ENCODE results near the gene PFKFB3.
"Not testable (repeated sequence)": the region's sequence is repeated elsewhere in the genome, so short reads cannot be mapped to it uniquely, and the experiment has no call there.

PFKFB3 gene

GRCh38 chr10:6180480-6181110 is 22.1 kb upstream of the PFKFB3 start:
- Histone ChIP-seq H3K27ac (ENCODE audit: low read length) (no peak overlapping the region), H3K4me3 (ENCODE audit: low read depth in 1 of 2, low read length in 2 of 2) (no peak overlapping the region), H3K27me3 (ENCODE audit: low read depth, low read length) (no peaks in the 10 kb centered on the region), H3K4me1 (ENCODE audit: control insufficient read depth in 1 of 2, insufficient read depth in 2 of 2, low read length in 2 of 2) (peaks cover 0 to 35% of the 10 kb centered on the region in 2 donors), H3K9me3 (ENCODE audit: control insufficient read depth in 1 of 2, low read length in 2 of 2) (no peaks in the 10 kb centered on the region), H3K36me3 (ENCODE audit: control insufficient read depth in 1 of 2, insufficient read depth in 2 of 2, low read length in 2 of 2) (no peaks in the 10 kb centered on the region)

DNA sequence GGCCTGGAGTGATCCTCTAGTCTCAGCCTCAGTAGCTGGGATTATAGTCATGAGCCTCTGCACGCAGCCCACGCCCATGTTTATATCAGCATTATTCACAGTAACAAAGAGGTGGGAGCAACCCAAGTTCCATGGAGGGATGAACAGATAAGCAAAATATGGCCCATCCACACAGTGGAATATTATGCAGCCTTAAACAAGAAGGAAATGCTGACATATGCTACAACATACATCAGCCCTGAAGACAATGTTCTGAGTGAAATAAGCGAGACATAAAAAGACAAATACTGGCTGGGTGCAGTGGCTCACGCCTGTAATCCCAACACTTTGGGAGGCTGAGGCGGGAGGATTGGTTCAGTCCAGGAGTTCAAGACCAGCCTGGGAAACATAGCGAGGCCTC is 21.5 kb upstream of the PFKFB3 start:
- H3K9me3 ChIP-seq (ENCODE audit: control insufficient read depth in 1 of 2, low read length in 2 of 2), result no peaks in the 10 kb centered on the region
- no peak overlapping the region for H3K4me3 ChIP-seq (ENCODE audit: low read depth in 1 of 2, low read length in 2 of 2)
- H3K36me3 ChIP-seq (ENCODE audit: control insufficient read depth in 1 of 2, insufficient read depth in 2 of 2, low read length in 2 of 2), result no peaks in the 10 kb centered on the region
- H3K27ac ChIP-seq (ENCODE audit: low read length), result no peak overlapping the region
- no peaks in the 10 kb centered on the region for H3K27me3 ChIP-seq (ENCODE audit: low read depth, low read length)
- H3K4me1 ChIP-seq (ENCODE audit: control insufficient read depth in 1 of 2, insufficient read depth in 2 of 2, low read length in 2 of 2), result peaks cover 0 to 29% of the 10 kb centered on the region in 2 donors

DNA sequence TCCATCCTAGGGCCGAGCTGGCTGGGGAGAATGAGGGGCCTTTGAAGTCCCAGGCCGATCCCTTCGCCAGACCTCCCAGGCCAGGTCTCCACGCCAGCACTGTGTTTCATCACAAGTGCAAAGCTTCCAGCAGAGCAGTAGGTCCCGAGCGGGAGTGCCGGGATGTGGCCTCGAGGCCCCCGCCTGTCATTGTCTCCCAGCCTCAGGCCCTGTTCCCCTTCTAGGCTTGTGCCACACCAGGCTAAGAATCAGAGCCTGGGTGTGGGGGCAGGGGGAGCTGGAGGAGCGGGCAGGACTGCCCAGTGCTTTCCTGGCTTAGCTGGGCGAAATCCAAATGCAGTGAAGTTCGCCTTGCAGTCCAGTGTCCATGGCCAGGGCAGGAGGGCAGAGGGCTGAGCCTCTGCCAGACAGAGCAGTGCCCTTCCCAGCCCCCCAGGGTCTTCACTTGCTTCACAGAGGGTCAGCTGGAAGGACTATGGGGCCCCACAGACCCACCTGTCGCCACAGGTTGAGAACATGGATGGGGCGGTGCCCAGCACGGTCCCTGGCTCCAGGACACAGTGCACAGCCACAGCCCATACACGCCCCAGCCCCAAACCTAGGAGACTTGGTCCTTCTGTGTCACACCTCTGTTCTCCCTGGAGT is 20.2 kb upstream of the PFKFB3 start:
- Histone ChIP-seq H3K4me1 (ENCODE audit: control insufficient read depth in 1 of 2, insufficient read depth in 2 of 2, low read length in 2 of 2) (peaks cover 0 to 20% of the 10 kb centered on the region in 2 donors), H3K27me3 (ENCODE audit: low read depth, low read length) (no peaks in the 10 kb centered on the region), H3K4me3 (ENCODE audit: low read depth in 1 of 2, low read length in 2 of 2) (no peak overlapping the region), H3K9me3 (ENCODE audit: control insufficient read depth in 1 of 2, low read length in 2 of 2) (no peaks in the 10 kb centered on the region), H3K36me3 (ENCODE audit: control insufficient read depth in 1 of 2, insufficient read depth in 2 of 2, low read length in 2 of 2) (no peaks in the 10 kb centered on the region), H3K27ac (ENCODE audit: low read length) (no peak overlapping the region)

- H3K4me3 ChIP-seq (ENCODE audit: low read depth in 1 of 2, low read length in 2 of 2), result no peak overlapping the region
- no peak overlapping the region for H3K27ac ChIP-seq (ENCODE audit: low read length)
- H3K36me3 ChIP-seq (ENCODE audit: control insufficient read depth in 1 of 2, insufficient read depth in 2 of 2, low read length in 2 of 2), result no peaks in the 10 kb centered on the region
- peaks cover 0 to 6% of the 10 kb centered on the region in 2 donors for H3K4me1 ChIP-seq (ENCODE audit: control insufficient read depth in 1 of 2, insufficient read depth in 2 of 2, low read length in 2 of 2)
- no peaks in the 10 kb centered on the region for H3K9me3 ChIP-seq (ENCODE audit: control insufficient read depth in 1 of 2, low read length in 2 of 2)
- H3K27me3 ChIP-seq (ENCODE audit: low read depth, low read length), result no peaks in the 10 kb centered on the region
Measured at GRCh38 chr10:6185039-6185716, 17.6 kb upstream of the PFKFB3 start.

GRCh38 chr10:6186894-6187256 is 15.9 kb upstream of the PFKFB3 start:
- H3K4me1 ChIP-seq (ENCODE audit: control insufficient read depth in 1 of 2, insufficient read depth in 2 of 2, low read length in 2 of 2), result peaks cover 0 to 14% of the 10 kb centered on the region in 2 donors
- no peaks in the 10 kb centered on the region for H3K9me3 ChIP-seq (ENCODE audit: control insufficient read depth in 1 of 2, low read length in 2 of 2)
- H3K27ac ChIP-seq (ENCODE audit: low read length), result no peak overlapping the region
- H3K4me3 ChIP-seq (ENCODE audit: low read depth in 1 of 2, low read length in 2 of 2), result no peak overlapping the region
- H3K27me3 ChIP-seq (ENCODE audit: low read depth, low read length), result no peaks in the 10 kb centered on the region
- H3K36me3 ChIP-seq (ENCODE audit: control insufficient read depth in 1 of 2, insufficient read depth in 2 of 2, low read length in 2 of 2), result no peaks in the 10 kb centered on the region

DNA sequence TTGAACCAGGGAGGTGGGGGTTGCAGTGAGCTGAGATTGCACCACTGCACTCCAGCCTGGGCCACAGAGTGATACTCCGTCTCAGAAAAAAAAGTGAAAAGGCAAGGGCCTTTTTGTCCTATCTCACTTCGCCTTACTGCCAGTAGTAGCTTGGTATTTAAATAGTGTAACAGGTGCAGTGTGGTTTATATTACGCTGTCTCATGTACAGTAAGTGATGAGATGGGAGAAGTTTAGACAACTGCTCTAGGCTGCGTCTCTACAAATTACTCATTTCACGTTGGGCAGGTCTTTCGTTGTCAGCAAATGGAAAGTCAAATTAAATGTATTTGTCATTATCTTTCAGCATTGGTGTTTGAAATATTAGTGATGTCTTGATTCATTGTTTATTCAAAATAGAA is 15.5 kb upstream of the PFKFB3 start:
- peaks cover 0 to 11% of the 10 kb centered on the region in 2 donors for H3K4me1 ChIP-seq (ENCODE audit: control insufficient read depth in 1 of 2, insufficient read depth in 2 of 2, low read length in 2 of 2)
- no peaks in the 10 kb centered on the region for H3K9me3 ChIP-seq (ENCODE audit: control insufficient read depth in 1 of 2, low read length in 2 of 2)
- H3K4me3 ChIP-seq (ENCODE audit: low read depth in 1 of 2, low read length in 2 of 2), result no peak overlapping the region
- no peak overlapping the region for H3K27ac ChIP-seq (ENCODE audit: low read length)
- no peaks in the 10 kb centered on the region for H3K36me3 ChIP-seq (ENCODE audit: control insufficient read depth in 1 of 2, insufficient read depth in 2 of 2, low read length in 2 of 2)
- H3K27me3 ChIP-seq (ENCODE audit: low read depth, low read length), result no peaks in the 10 kb centered on the region

DNA sequence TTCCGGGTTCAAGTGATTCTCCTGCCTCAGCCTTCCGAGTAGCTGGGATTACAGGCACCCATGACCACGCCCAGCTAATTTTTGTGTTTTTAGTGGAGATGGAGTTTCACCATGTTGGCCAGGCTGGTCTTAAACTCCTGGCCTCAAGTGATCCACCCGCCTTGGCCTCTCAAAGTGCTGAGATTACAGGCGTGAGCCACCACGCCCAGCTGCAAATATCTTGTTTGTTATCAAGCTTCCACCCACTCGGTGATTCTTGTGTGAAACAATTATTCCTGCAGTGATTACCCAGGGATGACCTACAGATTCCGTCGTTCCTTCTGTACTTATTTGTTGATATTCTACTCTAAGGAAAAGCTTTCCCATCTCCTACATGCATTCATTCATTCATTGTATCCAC is 12.7 kb upstream of the PFKFB3 start:
- not testable (repeated sequence) for H3K27me3 ChIP-seq (ENCODE audit: low read depth, low read length); H3K9me3 ChIP-seq (ENCODE audit: control insufficient read depth in 1 of 2, low read length in 2 of 2); H3K36me3 ChIP-seq (ENCODE audit: control insufficient read depth in 1 of 2, insufficient read depth in 2 of 2, low read length in 2 of 2); H3K27ac ChIP-seq (ENCODE audit: low read length); H3K4me3 ChIP-seq (ENCODE audit: low read depth in 1 of 2, low read length in 2 of 2)
- H3K4me1 ChIP-seq (ENCODE audit: control insufficient read depth in 1 of 2, insufficient read depth in 2 of 2, low read length in 2 of 2), result peaks cover 0 to 11% of the 10 kb centered on the region in 2 donors

DNA sequence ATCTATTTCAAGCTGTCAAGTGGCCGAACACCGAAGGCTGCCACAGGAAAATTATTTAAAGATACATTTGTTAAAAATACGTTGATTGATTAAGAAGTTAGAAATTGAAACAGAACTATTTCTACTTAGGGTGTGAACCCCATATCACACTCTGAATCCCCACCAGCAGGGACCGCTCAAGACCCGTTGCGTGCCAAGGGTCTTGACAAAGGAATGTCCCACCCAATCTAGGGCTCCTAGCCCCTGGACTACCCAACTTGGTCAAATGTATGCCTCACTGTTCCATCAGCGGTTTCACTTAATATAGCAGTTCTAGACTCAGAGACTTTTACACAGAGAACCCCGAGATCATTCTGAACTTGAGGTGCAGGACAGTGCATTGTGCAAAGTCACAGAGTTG is 11.6 kb upstream of the PFKFB3 start:
- no peaks in the 10 kb centered on the region for H3K27me3 ChIP-seq (ENCODE audit: low read depth, low read length)
- no peak overlapping the region for H3K4me3 ChIP-seq (ENCODE audit: low read depth in 1 of 2, low read length in 2 of 2)
- H3K27ac ChIP-seq (ENCODE audit: low read length), result no peak overlapping the region
- no peaks in the 10 kb centered on the region for H3K36me3 ChIP-seq (ENCODE audit: control insufficient read depth in 1 of 2, insufficient read depth in 2 of 2, low read length in 2 of 2)
- H3K4me1 ChIP-seq (ENCODE audit: control insufficient read depth in 1 of 2, insufficient read depth in 2 of 2, low read length in 2 of 2), result peaks cover 0 to 14% of the 10 kb centered on the region in 2 donors
- no peaks in the 10 kb centered on the region for H3K9me3 ChIP-seq (ENCODE audit: control insufficient read depth in 1 of 2, low read length in 2 of 2)

GRCh38 chr10:6191569-6191968 is 11.2 kb upstream of the PFKFB3 start:
- H3K4me1 ChIP-seq (ENCODE audit: control insufficient read depth in 1 of 2, insufficient read depth in 2 of 2, low read length in 2 of 2), result peaks cover 0 to 17% of the 10 kb centered on the region in 2 donors
- no peaks in the 10 kb centered on the region for H3K9me3 ChIP-seq (ENCODE audit: control insufficient read depth in 1 of 2, low read length in 2 of 2)
- H3K4me3 ChIP-seq (ENCODE audit: low read depth in 1 of 2, low read length in 2 of 2), result peak overlapping the region in 1 of 2 donors; percentile 20
- peak overlapping the region; percentile 31 for H3K27ac ChIP-seq (ENCODE audit: low read length)
- H3K36me3 ChIP-seq (ENCODE audit: control insufficient read depth in 1 of 2, insufficient read depth in 2 of 2, low read length in 2 of 2), result no peaks in the 10 kb centered on the region
- no peaks in the 10 kb centered on the region for H3K27me3 ChIP-seq (ENCODE audit: low read depth, low read length)

GRCh38 chr10:6193342-6193741 is 9.4 kb upstream of the PFKFB3 start:
- H3K27me3 ChIP-seq (ENCODE audit: low read depth, low read length); H3K9me3 ChIP-seq (ENCODE audit: control insufficient read depth in 1 of 2, low read length in 2 of 2); H3K36me3 ChIP-seq (ENCODE audit: control insufficient read depth in 1 of 2, insufficient read depth in 2 of 2, low read length in 2 of 2); H3K27ac ChIP-seq (ENCODE audit: low read length); H3K4me3 ChIP-seq (ENCODE audit: low read depth in 1 of 2, low read length in 2 of 2): not testable (repeated sequence)
- H3K4me1 ChIP-seq (ENCODE audit: control insufficient read depth in 1 of 2, insufficient read depth in 2 of 2, low read length in 2 of 2), result peaks cover 0 to 17% of the 10 kb centered on the region in 2 donors

DNA sequence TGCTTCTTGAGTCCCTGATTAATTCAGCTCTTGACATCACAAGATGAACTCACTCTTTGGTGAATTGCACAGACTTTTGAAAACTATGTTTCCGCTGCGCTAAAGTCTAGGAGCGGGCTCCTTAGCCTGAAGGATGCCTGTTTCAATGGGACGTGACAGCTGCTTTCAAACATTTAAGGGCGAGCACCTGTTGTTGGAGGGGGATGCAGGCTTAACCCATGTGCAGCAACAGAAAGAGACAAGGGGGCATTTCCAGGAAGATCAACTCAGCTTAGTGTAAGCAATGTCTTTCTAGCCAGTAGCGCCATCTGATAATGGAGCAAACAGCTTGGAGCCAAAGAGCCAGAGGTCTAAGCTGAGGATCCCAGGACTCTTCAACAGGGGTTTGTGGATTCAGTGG is 8.4 kb upstream of the PFKFB3 start:
- Histone ChIP-seq H3K27ac (ENCODE audit: low read length) (no peak overlapping the region), H3K27me3 (ENCODE audit: low read depth, low read length) (no peaks in the 10 kb centered on the region), H3K4me1 (ENCODE audit: control insufficient read depth in 1 of 2, insufficient read depth in 2 of 2, low read length in 2 of 2) (peaks cover 0 to 17% of the 10 kb centered on the region in 2 donors), H3K36me3 (ENCODE audit: control insufficient read depth in 1 of 2, insufficient read depth in 2 of 2, low read length in 2 of 2) (no peaks in the 10 kb centered on the region), H3K9me3 (ENCODE audit: control insufficient read depth in 1 of 2, low read length in 2 of 2) (no peaks in the 10 kb centered on the region), H3K4me3 (ENCODE audit: low read depth in 1 of 2, low read length in 2 of 2) (no peak overlapping the region)

All from muscle layer of duodenum (tissue), 2 donors.